Hepatocyte (in vitro differentiated cells): ENCODE data around the gene MEI4. TPM values are rescaled to one million over a fixed set of nuclear protein-coding genes. Genes with fewer than 3 reads are reported as not detected.

Experiments used
- DNase-seq: peaks from one replicate; pipeline ENCODE4 v3.0.0-alpha.2; 2016; ENCODE audit warnings: low spot score
- H2AFZ ChIP-seq: fragments of 200-600 bp; sonication (generic); 2 replicates; pipeline ENCODE4 v1.6.0; 2016; ENCODE audit warnings: antibody characterized with exemption, mild to moderate bottlenecking
- H3K27ac ChIP-seq: fragments of 200-600 bp; sonication (generic); 2 replicates; pipeline ENCODE4 v1.5.1; 2016; ENCODE audit warnings: mild to moderate bottlenecking
- H3K27me3 ChIP-seq: fragments of 200-600 bp; sonication (generic); 2 replicates; pipeline ENCODE4 v1.6.1; 2016
- H3K36me3 ChIP-seq: fragments of 200-600 bp; sonication (generic); replicated peaks from 2 replicates; pipeline ENCODE4 v1.5.1; 2016; ENCODE audit warnings: low read depth; ENCODE audit not compliant: insufficient read depth
- H3K4me1 ChIP-seq: fragments of 200-600 bp; sonication (generic); 2 replicates; pipeline ENCODE4 v1.5.1; 2016; ENCODE audit warnings: mild to moderate bottlenecking, moderate library complexity; ENCODE audit not compliant: insufficient read depth
- H3K4me2 ChIP-seq: fragments of 200-600 bp; sonication (generic); 2 replicates; pipeline ENCODE4 v1.6.0; 2016
- H3K4me3 ChIP-seq: fragments of 200-600 bp; sonication (generic); 2 replicates; pipeline ENCODE4 v1.5.1; 2016; ENCODE audit warnings: mild to moderate bottlenecking
- H3K79me2 ChIP-seq: fragments of 200-600 bp; sonication (generic); 2 replicates; pipeline ENCODE4 v1.6.0; 2017; ENCODE audit warnings: mild to moderate bottlenecking
- H3K9me2 ChIP-seq: fragments of 200-600 bp; sonication (generic); replicated peaks from 2 replicates; pipeline ENCODE4 v1.6.0; 2017; ENCODE audit warnings: mild to moderate bottlenecking; ENCODE audit not compliant: insufficient read depth
- H3K9me3 ChIP-seq: fragments of 200-600 bp; sonication (generic); 2 replicates; pipeline ENCODE4 v1.5.1; 2016; ENCODE audit warnings: low read depth, mild to moderate bottlenecking
- H4K20me1 ChIP-seq: fragments of 200-600 bp; sonication (generic); 2 replicates; pipeline ENCODE4 v1.6.0; 2016; ENCODE audit warnings: mild to moderate bottlenecking; ENCODE audit not compliant: insufficient read depth, poor library complexity, severe bottlenecking
- CTCF ChIP-seq: fragments of 200-600 bp; sonication (generic); IDR thresholded peaks from 2 replicates; pipeline ENCODE4 v1.5.1; 2016; ENCODE audit warnings: antibody characterized with exemption, mild to moderate bottlenecking; ENCODE audit not compliant: poor library complexity
- EZH2 ChIP-seq: fragments of 200-600 bp; sonication (generic); IDR thresholded peaks from 2 replicates; pipeline ENCODE4 v1.6.1; 2016; ENCODE audit warnings: antibody characterized with exemption, mild to moderate bottlenecking, borderline replicate concordance
- EZH2phosphoT487 ChIP-seq: fragments of 200-600 bp; sonication (generic); IDR thresholded peaks from one replicate; pipeline ENCODE4 v1.6.1; 2018; ENCODE audit warnings: antibody characterized with exemption, mild to moderate bottlenecking, low read depth, moderate library complexity; ENCODE audit not compliant: unreplicated experiment, severe bottlenecking
- WGBS: methylation state at CpG from one replicate; pipeline ENCODE4 v1.1.6; 2016; ENCODE audit warnings: low lambda C conversion rate; ENCODE audit errors: missing lambda C conversion rate; 5-methylcytosine and 5-hydroxymethylcytosine counted together
- polyA plus RNA-seq: library from polyadenylated mRNA; unstranded; fragments of >200 nt; fragmentation: Nextera tagmentation; extraction: Ambion mirVana; gene quantifications from 2 replicates; pipeline ENCODE4 v1.2.1, GENCODE V29; 2016
- total RNA-seq: library from RNA; depleted of rRNA; stranded (reverse); fragments of >200 nt; gene quantifications from 2 replicates; pipeline ENCODE4 v1.2.3, GENCODE V29; 2014

The MEI4 gene
- total and polyA plus RNA-seq, 2 experiments from 2014 or later = 0.27 TPM; not detected in 1

- TF ChIP-seq EZH2phosphoT487 (no peak), CTCF (no peak), EZH2 (no peak)
- 93% methylated on average over 2 of the region's 2 CpGs for WGBS
These were observed 277.5 kb downstream of the MEI4 start for GRCh38 chr6:77930382-77930781.

GRCh38 chr6:77930952-77931351 is 278.1 kb downstream of the MEI4 start:
- TF ChIP-seq CTCF = no peak
- no peak for TF ChIP-seq EZH2
- TF ChIP-seq EZH2phosphoT487 = no peak
- H3K4me2 ChIP-seq = no peak overlapping the region
- no peak overlapping the region for H3K27ac ChIP-seq
- no peaks in the 10 kb centered on the region for H3K4me1 ChIP-seq
- H4K20me1 ChIP-seq = no peaks in the 10 kb centered on the region
- no peaks in the 10 kb centered on the region for H3K79me2 ChIP-seq
- no peaks in the 10 kb centered on the region for H3K9me2 ChIP-seq
- no peak overlapping the region for H3K4me3 ChIP-seq
- DNase-seq = no peak
- no peaks in the 10 kb centered on the region for H3K36me3 ChIP-seq
- no peaks in the 10 kb centered on the region for H3K9me3 ChIP-seq
- H2AFZ ChIP-seq = no peak overlapping the region
- H3K27me3 ChIP-seq = no peaks in the 10 kb centered on the region

More at GRCh38 chr6:77930382-77930781, 277.5 kb downstream of the MEI4 start:
- Histone ChIP-seq H4K20me1 (no peaks in the 10 kb centered on the region), H3K4me3 (no peak overlapping the region), H3K27me3 (no peaks in the 10 kb centered on the region), H3K9me3 (no peaks in the 10 kb centered on the region), H3K4me1 (no peaks in the 10 kb centered on the region), H3K9me2 (no peaks in the 10 kb centered on the region), H3K27ac (no peak overlapping the region), H3K79me2 (no peaks in the 10 kb centered on the region), H2AFZ (no peak overlapping the region), H3K4me2 (no peak overlapping the region), H3K36me3 (no peaks in the 10 kb centered on the region)
- no peak for DNase-seq

- H3K27me3 ChIP-seq = no peaks in the 10 kb centered on the region
- H3K4me1 ChIP-seq = no peaks in the 10 kb centered on the region
- H2AFZ ChIP-seq = no peak overlapping the region
- no peak for TF ChIP-seq EZH2phosphoT487
- no peak for TF ChIP-seq CTCF
- no peak for TF ChIP-seq EZH2
- H3K9me3 ChIP-seq = no peaks in the 10 kb centered on the region
- no peak overlapping the region for H3K4me2 ChIP-seq
- no peak for DNase-seq
- H3K9me2 ChIP-seq = no peaks in the 10 kb centered on the region
- no peak overlapping the region for H3K27ac ChIP-seq
- H3K36me3 ChIP-seq = no peaks in the 10 kb centered on the region
- no peak overlapping the region for H3K4me3 ChIP-seq
- WGBS = 91% methylated on average over 4 of the region's 4 CpGs
- H3K79me2 ChIP-seq = no peaks in the 10 kb centered on the region
- no peaks in the 10 kb centered on the region for H4K20me1 ChIP-seq
These were observed 309.2 kb downstream of the MEI4 start for GRCh38 chr6:77962070-77962469.

- no peak for TF ChIP-seq EZH2phosphoT487
- TF ChIP-seq EZH2 = no peak
- no peak for TF ChIP-seq CTCF
These were observed 312.6 kb downstream of the MEI4 start for GRCh38 chr6:77965449-77965848.

More at GRCh38 chr6:77965449-77965848, 312.6 kb downstream of the MEI4 start:
- no peak for DNase-seq
- Histone ChIP-seq H3K79me2 (no peaks in the 10 kb centered on the region), H3K4me2 (no peak overlapping the region), H2AFZ (no peak overlapping the region), H3K27me3 (no peaks in the 10 kb centered on the region), H3K9me3 (no peaks in the 10 kb centered on the region), H3K4me1 (no peaks in the 10 kb centered on the region), H3K9me2 (no peaks in the 10 kb centered on the region), H3K27ac (no peak overlapping the region), H4K20me1 (no peaks in the 10 kb centered on the region), H3K36me3 (no peaks in the 10 kb centered on the region), H3K4me3 (no peak overlapping the region)
- 97% methylated on average over 1 of the region's 1 CpG for WGBS
